Suprapubic skin (tissue), 4 donors: Measurements from ENCODE around the gene ICE2. TPM values are rescaled to one million over a fixed set of nuclear protein-coding genes. Genes with fewer than 3 reads are reported as not detected.

Source experiments
- DNase-seq, 2 donors: peaks; one replicate each; pipeline ENCODE4 v3.0.0-alpha.2; 2019; ENCODE audit warnings: low spot score in 2 of 2
- H3K27ac ChIP-seq: fragments of 200-600 bp; sonication (generic); one replicate; pipeline ENCODE4 v1.5.1; 2019
- H3K27me3 ChIP-seq: fragments of 200-600 bp; sonication (generic); one replicate; pipeline ENCODE4 v1.5.1; 2019
- H3K36me3 ChIP-seq: fragments of 200-600 bp; sonication (generic); one replicate; pipeline ENCODE4 v1.5.1; 2019
- H3K4me1 ChIP-seq: fragments of 200-600 bp; sonication (generic); one replicate; pipeline ENCODE4 v1.5.1; 2019
- H3K4me3 ChIP-seq: fragments of 200-600 bp; sonication (generic); one replicate; pipeline ENCODE4 v1.5.1; 2019; ENCODE audit warnings: mild to moderate bottlenecking
- H3K9me3 ChIP-seq: fragments of 200-600 bp; sonication (generic); one replicate; pipeline ENCODE4 v1.5.1; 2019
- CTCF ChIP-seq, 2 donors: fragments of 200-600 bp in 1 of 2; fragments of 450-650 bp in 1 of 2; sonication (generic) in 1 of 2; IDR thresholded peaks; one replicate each; pipeline ENCODE4 v1.5.1; 2016 to 2019; ENCODE audit warnings: antibody characterized with exemption in 2 of 2, mild to moderate bottlenecking in 1 of 2, moderate library complexity in 1 of 2
- EP300 ChIP-seq: sonication (generic); formaldehyde crosslinking; IDR thresholded peaks from one replicate; pipeline ENCODE4 v1.6.1; 2017; ENCODE audit warnings: antibody characterized with exemption
- POLR2A ChIP-seq, 2 donors: fragments of 450-650 bp; IDR thresholded peaks; one replicate each; pipeline ENCODE4 v1.6.1; 2017; ENCODE audit warnings: antibody characterized with exemption in 2 of 2, mild to moderate bottlenecking in 2 of 2, moderate library complexity in 2 of 2
- POLR2AphosphoS5 ChIP-seq, 3 donors: sonication (generic); formaldehyde crosslinking; IDR thresholded peaks; one replicate each; pipeline ENCODE4 v1.6.1; 2017; ENCODE audit warnings: antibody characterized with exemption in 3 of 3
- WGBS: methylation state at CpG from one replicate; pipeline ENCODE4 v1.1.5; 2018; 5-methylcytosine and 5-hydroxymethylcytosine counted together
- total RNA-seq, 4 donors: library from RNA; depleted of rRNA; stranded (reverse); fragments of >200 nt; gene quantifications; one replicate each; pipeline ENCODE4 v1.1.0, GENCODE V29; 2016

The ICE2 gene
- total RNA-seq, 4 donors from 2014 or later: 11.9 to 35.2 (median 27.2) TPM

DNA sequence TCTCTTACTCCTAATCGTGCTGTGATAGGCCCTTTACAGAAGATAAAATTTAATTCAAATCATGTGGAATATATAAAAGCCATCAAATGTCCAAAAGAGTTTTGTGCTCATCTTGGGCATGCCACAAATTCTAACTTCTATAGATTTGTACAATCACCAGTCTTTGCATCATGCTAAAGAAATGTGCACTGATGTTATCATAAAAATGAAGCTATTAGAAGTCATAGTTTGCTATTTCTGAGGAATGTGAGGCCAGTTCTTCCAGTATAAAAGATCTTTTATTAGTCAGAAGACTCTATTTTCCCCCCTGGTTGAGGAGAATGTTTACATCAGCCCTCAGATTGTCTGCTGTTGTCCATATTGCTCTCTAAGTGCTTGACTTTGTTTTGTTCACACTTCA, 79.0 kb downstream of the ICE2 start:
- Histone ChIP-seq H3K4me3 (no peak overlapping the region), H3K4me1 (peaks cover 35% of the 10 kb centered on the region), H3K36me3 (peaks cover 3% of the 10 kb centered on the region), H3K9me3 (no peaks in the 10 kb centered on the region), H3K27ac (peak overlapping the region; percentile 100), H3K27me3 (no peaks in the 10 kb centered on the region)
- DNase-seq: no peak
- TF ChIP-seq POLR2AphosphoS5 (IDR thresholded peaks at IDR 0.05) (no peak), CTCF (IDR thresholded peaks at IDR 0.05) (no peak), EP300 (no peak), POLR2A (IDR thresholded peaks at IDR 0.05) (no peak)
- 37% methylated on average over 1 of the region's 1 CpG for WGBS

DNA sequence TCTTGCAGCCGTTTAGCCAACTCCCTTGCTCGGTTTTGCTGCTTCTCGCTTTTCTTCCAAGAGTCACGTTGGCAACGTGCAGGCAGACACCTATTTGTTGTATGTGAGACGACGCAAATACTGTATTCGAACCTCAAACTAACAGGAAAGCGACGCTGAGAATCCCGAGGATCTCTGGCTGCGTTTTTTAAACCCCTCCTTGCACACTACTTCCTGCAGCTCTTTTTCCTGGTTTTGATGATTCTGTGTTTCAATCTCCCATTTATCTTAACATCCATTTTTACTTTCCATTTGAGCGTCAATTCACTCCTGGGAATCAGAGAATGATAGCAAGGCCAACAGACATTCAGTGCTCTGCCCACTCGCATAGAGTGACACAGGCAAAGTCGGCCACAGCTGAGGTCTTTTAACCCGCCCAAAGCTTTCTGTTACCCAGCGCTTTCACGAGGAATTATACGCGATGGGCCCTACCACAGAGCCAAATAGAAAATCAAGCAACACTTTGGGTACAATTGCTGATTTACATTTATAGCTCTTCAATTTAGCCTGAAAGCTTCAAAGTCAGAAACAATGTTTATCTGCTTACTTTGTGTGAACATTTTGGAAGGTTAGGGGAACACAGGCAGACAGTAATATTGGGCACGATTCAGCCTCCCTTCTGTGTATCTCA, 79.6 kb downstream of the ICE2 start:
- H3K27ac ChIP-seq: peak overlapping the region; percentile 100
- TF ChIP-seq CTCF (IDR thresholded peaks at IDR 0.05): no peak
- TF ChIP-seq POLR2AphosphoS5 (IDR thresholded peaks at IDR 0.05): no peak
- no peak for TF ChIP-seq EP300
- no peak for TF ChIP-seq POLR2A (IDR thresholded peaks at IDR 0.05)
- peaks cover 40% of the 10 kb centered on the region for H3K4me1 ChIP-seq
- no peaks in the 10 kb centered on the region for H3K27me3 ChIP-seq
- H3K4me3 ChIP-seq: peak overlapping the region; percentile 96
- DNase-seq: no peak
- H3K9me3 ChIP-seq: no peaks in the 10 kb centered on the region
- peaks cover 3% of the 10 kb centered on the region for H3K36me3 ChIP-seq
- WGBS: 33% methylated on average over 21 of the region's 21 CpGs

GRCh38 chr15:60397772-60398445, 81.0 kb downstream of the ICE2 start, which contains the start of gene ANXA2:
Gene ANXA2, minus strand, starts transcription at chr15:60397986. Its CDS starts 11,911 bp downstream, at chr15:60386075.
- Histone ChIP-seq H3K4me3 (peak within 1 kb of the TSS; percentile 96), H3K4me1 (peaks cover 55% of the 10 kb centered on the region), H3K36me3 (peaks cover 3% of the 10 kb centered on the region), H3K27ac (peak within 1 kb of the TSS; percentile 100), H3K9me3 (no peaks in the 10 kb centered on the region), H3K27me3 (no peaks in the 10 kb centered on the region)
- DNase-seq: peak; percentile 92 to 93
- under 1% methylated on average over 18 of the region's 53 CpGs for whole genome bisulfite sequencing
- TF ChIP-seq CTCF (IDR thresholded peaks at IDR 0.05) (no peak), POLR2A (IDR thresholded peaks at IDR 0.05) (peak; percentile 82 to 94), POLR2AphosphoS5 (IDR thresholded peaks at IDR 0.05) (peak; percentile 90 to 98 (median 98)), EP300 (no peak)

GRCh38 chr15:60396958-60397771, 81.8 kb downstream of the ICE2 start:
- DNase-seq: peak; percentile 88 to 89
- WGBS: under 1% methylated on average over 21 of the region's 37 CpGs
- H3K4me3 ChIP-seq: peak overlapping the region; percentile 96
- H3K27ac ChIP-seq: peak overlapping the region; percentile 100
- peaks cover 61% of the 10 kb centered on the region for H3K4me1 ChIP-seq
- H3K36me3 ChIP-seq: peaks cover 3% of the 10 kb centered on the region
- H3K27me3 ChIP-seq: no peaks in the 10 kb centered on the region
- no peaks in the 10 kb centered on the region for H3K9me3 ChIP-seq
- TF ChIP-seq POLR2A (IDR thresholded peaks at IDR 0.05): peak in 1 of 2 donors; percentile 69
- no peak for TF ChIP-seq CTCF (IDR thresholded peaks at IDR 0.05)
- peak in 1 of 3 donors; percentile 67 for TF ChIP-seq POLR2AphosphoS5 (IDR thresholded peaks at IDR 0.05)
